NOMO-1 treated with dmso at 0.1 percent for 144 hours (cell line): ENCODE results near the gene CYB561D2.
"Not testable (repeated sequence)": the region's sequence is repeated elsewhere in the genome, so short reads cannot be mapped to it uniquely, and the experiment has no call there.

ENCODE experiments used
- DNase-seq: peaks from one replicate; lab custom pipeline; 2025; ENCODE audit not compliant: unreplicated experiment; lab: John Stamatoyannopoulos, UW

The CYB561D2 gene

GRCh38 chr3:50350527-50351322 lies at the start of gene CYB561D2, which contains the start of gene NPRL2:
CYB561D2 (plus strand) TSS chr3:50350862; CDS start chr3:50351434, 572 bp downstream.
NPRL2 (minus strand) TSS chr3:50350775; CDS start chr3:50350652, 123 bp downstream.
- DNase-seq: peak; percentile 85

GRCh38 chr3:50302095-50303012 lies 48.3 kb upstream of the CYB561D2 start:
- no peak for DNase-seq

GRCh38 chr3:50303013-50303815 lies 47.4 kb upstream of the CYB561D2 start, which contains the start of gene HYAL1:
HYAL1 (minus strand) TSS chr3:50303574; CDS start chr3:50302956, 618 bp downstream.
- no peak for DNase-seq

GRCh38 chr3:50304601-50305000 lies 46.1 kb upstream of the CYB561D2 start:
- DNase-seq: no peak

GRCh38 chr3:50312041-50312440 lies 38.6 kb upstream of the CYB561D2 start:
- DNase-seq: not testable (repeated sequence)

- DNase-seq: no peak
Observed at GRCh38 chr3:50314342-50314741, 36.3 kb upstream of the CYB561D2 start.

- DNase-seq: no peak
Observed at GRCh38 chr3:50314816-50315215, 35.8 kb upstream of the CYB561D2 start.

GRCh38 chr3:50316657-50317242 lies 33.9 kb upstream of the CYB561D2 start:
- DNase-seq: no peak

- no peak for DNase-seq
Observed at GRCh38 chr3:50317300-50317699, 33.4 kb upstream of the CYB561D2 start.

- no peak for DNase-seq
Observed at GRCh38 chr3:50318163-50318562, 32.5 kb upstream of the CYB561D2 start.

- no peak for DNase-seq
Observed at GRCh38 chr3:50318615-50319014, 32.0 kb upstream of the CYB561D2 start.

GRCh38 chr3:50319181-50319893 lies 31.3 kb upstream of the CYB561D2 start:
- DNase-seq: no peak

- DNase-seq: no peak
Observed at GRCh38 chr3:50319894-50320625, 30.6 kb upstream of the CYB561D2 start.

GRCh38 chr3:50320853-50321335 lies 29.8 kb upstream of the CYB561D2 start:
- no peak for DNase-seq

GRCh38 chr3:50321336-50322114 lies 29.1 kb upstream of the CYB561D2 start:
- peak; percentile 87 for DNase-seq

- DNase-seq: no peak
Observed at GRCh38 chr3:50322115-50322385, 28.6 kb upstream of the CYB561D2 start.

- DNase-seq: no peak
Observed at GRCh38 chr3:50322386-50323091, 28.1 kb upstream of the CYB561D2 start, which contains the start of gene HYAL2. HYAL2 (minus strand) TSS chr3:50322745; CDS start chr3:50320489, 2,256 bp downstream.
